ENCODE results near the gene ELN. TPM values are rescaled to one million over a fixed set of nuclear protein-coding genes. Genes with fewer than 3 reads are reported as not detected.

Gene ELN
- total RNA-seq, 1 donor from 2014 or later, result not detected

DNA sequence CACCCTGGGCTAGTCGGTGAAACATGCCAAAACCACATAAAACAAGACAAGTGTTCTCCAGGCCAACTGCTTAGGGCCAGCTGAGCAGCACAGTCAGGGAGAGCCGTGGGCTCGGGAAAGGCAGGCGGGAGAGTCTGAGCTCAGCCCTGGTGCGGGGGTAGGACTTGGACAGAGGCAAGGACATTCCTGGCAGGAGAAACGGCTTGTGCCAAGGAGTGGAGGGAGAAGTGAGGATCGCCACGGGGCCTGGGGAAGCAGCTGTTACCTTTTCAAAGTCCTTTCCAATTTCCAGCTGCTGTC, 4.2 kb downstream of the ELN start:
- DNase-seq, result no peak
- Mint-ChIP-seq H3K27me3 (peaks cover 20% of the 10 kb centered on the region), H3K36me3 (ENCODE audit: low read depth) (no peaks in the 10 kb centered on the region), H3K27ac (no peak overlapping the region), H3K4me1 (peaks cover 6% of the 10 kb centered on the region), H3K9me3 (no peaks in the 10 kb centered on the region), H3K4me3 (no peak overlapping the region)
- intact Hi-C loops (cut with micrococcal nuclease), result no loop called here
- TF ChIP-seq, protein P1, sequence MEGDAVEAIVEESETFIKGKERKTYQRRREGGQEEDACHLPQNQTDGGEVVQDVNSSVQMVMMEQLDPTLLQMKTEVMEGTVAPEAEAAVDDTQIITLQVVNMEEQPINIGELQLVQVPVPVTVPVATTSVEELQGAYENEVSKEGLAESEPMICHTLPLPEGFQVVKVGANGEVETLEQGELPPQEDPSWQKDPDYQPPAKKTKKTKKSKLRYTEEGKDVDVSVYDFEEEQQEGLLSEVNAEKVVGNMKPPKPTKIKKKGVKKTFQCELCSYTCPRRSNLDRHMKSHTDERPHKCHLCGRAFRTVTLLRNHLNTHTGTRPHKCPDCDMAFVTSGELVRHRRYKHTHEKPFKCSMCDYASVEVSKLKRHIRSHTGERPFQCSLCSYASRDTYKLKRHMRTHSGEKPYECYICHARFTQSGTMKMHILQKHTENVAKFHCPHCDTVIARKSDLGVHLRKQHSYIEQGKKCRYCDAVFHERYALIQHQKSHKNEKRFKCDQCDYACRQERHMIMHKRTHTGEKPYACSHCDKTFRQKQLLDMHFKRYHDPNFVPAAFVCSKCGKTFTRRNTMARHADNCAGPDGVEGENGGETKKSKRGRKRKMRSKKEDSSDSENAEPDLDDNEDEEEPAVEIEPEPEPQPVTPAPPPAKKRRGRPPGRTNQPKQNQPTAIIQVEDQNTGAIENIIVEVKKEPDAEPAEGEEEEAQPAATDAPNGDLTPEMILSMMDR (IDR thresholded peaks at IDR 0.05), result no peak
- no peak for ATAC-seq (ENCODE audit: low read depth)
- ChIA-PET POLR2A (no interaction called here), CTCF (no interaction called here)

DNA sequence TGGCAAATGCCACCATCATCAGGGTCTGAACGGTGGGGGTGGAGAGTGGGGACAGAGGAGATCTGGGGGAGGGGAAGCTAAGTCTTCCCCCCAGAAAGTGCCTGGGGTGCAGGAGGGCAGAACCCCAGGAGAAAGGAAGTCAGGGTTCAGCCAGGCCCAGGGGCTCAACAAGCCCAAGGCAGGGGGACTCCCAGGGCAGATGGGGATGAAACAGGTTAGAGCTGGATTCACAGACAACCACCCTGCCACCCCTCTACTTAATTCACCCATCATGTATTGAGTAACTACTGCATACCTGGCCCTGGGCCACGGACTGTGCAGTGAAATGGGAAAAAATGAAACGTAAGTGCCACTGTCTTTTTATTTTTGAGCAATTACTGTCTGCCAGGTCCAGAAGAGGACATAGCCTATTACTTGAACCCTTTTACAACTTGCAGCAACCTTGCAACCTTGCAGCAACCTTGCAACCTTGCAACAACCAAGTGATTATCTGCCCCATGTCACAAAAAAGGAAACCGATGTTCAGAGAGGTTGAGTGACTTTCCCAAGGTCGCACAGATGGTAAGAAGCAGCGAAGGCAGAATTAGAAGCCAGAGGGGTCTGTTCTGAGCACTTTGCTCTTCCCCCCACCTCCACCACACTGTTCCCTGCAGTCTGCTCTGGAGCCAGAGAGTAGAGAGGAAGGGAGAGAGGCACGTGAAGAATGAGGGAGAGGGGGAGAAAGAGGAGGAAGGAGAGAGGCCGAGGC, 4.8 kb downstream of the ELN start:
- ATAC-seq (ENCODE audit: low read depth) (no peak), DNase-seq (no peak)
- Mint-ChIP-seq H3K4me1 (peaks cover 6% of the 10 kb centered on the region), H3K27me3 (peaks cover 18% of the 10 kb centered on the region), H3K9me3 (no peaks in the 10 kb centered on the region), H3K36me3 (ENCODE audit: low read depth) (no peaks in the 10 kb centered on the region), H3K27ac (no peak overlapping the region), H3K4me3 (no peak overlapping the region)
- POLR2A ChIA-PET, result no interaction called here
- intact Hi-C loops (cut with micrococcal nuclease), result no loop called here
- CTCF ChIA-PET, result no interaction called here
- TF ChIP-seq, protein P1 (IDR thresholded peaks at IDR 0.05), result no peak

DNA sequence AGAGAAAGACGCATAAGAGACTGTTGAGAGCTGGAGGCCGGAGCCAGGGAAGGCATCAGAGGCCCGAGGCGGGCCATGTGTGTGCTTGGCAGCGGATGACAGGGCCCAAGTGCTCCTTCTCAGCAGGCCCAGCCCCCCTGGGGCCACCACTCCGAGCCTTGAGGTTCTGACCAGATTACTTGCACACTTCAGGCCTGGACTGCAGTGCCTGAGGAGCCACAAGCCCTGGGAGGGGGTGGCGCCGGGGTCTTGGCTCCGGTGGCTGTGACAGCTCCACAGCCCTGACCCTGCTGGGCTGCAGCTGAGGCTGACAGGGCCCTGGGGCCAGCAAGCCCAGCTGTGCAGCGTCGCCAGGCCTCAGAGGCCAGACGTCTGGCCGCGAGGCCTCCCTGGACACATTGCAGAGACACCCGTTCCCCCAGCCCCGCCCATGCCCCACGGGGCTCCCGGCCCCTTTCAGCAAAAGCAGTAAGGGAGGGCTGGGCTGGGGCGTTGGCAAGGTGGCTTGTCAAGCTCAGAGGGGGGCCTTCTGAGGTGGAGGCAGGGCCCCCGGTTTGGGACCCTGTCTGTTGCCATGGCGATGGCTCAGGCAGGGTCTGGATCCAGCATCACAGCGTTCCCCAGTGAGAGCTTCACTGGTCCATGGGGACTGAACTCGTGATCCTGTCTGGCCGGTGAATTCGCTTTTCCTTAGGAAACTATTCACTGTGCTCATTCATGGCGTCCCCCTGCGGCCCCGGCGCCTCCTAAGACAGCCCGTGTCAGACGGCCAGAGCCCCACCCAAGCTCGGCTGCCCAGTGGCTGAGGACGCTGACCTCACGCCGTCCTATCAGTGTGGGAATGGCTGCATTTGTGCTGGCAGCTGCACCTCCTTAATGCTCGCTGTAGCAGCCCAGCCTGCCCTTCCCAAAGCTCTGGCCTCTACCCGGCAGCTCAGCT, 5.7 kb downstream of the ELN start:
- H3K36me3 Mint-ChIP-seq (ENCODE audit: low read depth), result no peaks in the 10 kb centered on the region
- ChIA-PET CTCF (no interaction called here), POLR2A (interaction anchor here (0.6 kb wide), 1 partner anchor 55 kb away, joined by 4 read pairs; no protein-coding TSS in a partner anchor)
- DNase-seq, result no peak
- peaks cover 6% of the 10 kb centered on the region for H3K4me1 Mint-ChIP-seq
- no peak overlapping the region for H3K4me3 Mint-ChIP-seq
- H3K27ac Mint-ChIP-seq, result no peak overlapping the region
- H3K9me3 Mint-ChIP-seq, result no peaks in the 10 kb centered on the region
- TF ChIP-seq, protein P1 (IDR thresholded peaks at IDR 0.05), result no peak
- ATAC-seq (ENCODE audit: low read depth), result no peak
- H3K27me3 Mint-ChIP-seq, result peaks cover 22% of the 10 kb centered on the region
- intact Hi-C loops (cut with micrococcal nuclease), result no loop called here

DNA sequence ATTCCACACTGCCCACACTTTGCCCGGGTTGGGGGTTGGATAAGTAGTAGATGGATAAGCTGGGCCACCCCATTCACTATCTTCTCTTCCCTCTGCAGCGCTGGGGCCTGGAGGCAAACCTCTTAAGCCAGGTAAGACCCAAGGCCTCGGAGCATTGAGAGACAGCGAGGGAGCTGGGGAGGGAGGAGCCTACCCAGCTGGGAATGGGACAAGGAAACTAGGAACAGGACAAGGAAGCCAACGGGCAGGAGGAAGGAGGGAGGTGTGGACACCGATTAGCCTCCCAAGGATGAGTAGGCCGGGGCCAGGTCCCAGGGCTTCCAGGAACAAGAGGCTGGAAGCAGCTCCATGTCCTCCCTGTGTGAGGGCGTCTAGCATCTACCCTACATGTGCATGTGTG, 9.6 kb downstream of the ELN start:
- no peak overlapping the region for H3K27ac Mint-ChIP-seq
- no peaks in the 10 kb centered on the region for H3K4me1 Mint-ChIP-seq
- H3K36me3 Mint-ChIP-seq (ENCODE audit: low read depth), result no peaks in the 10 kb centered on the region
- H3K27me3 Mint-ChIP-seq, result peaks cover 13% of the 10 kb centered on the region
- POLR2A ChIA-PET, result no interaction called here
- DNase-seq (no peak), ATAC-seq (ENCODE audit: low read depth) (no peak)
- H3K9me3 Mint-ChIP-seq, result no peaks in the 10 kb centered on the region
- intact Hi-C loops (cut with micrococcal nuclease), result no loop called here
- no peak overlapping the region for H3K4me3 Mint-ChIP-seq
- TF ChIP-seq, protein P1 (IDR thresholded peaks at IDR 0.05), result no peak
- CTCF ChIA-PET, result interaction anchor here (1.1 kb wide), 1 partner anchor 11 kb away, joined by 5 read pairs; no protein-coding TSS in a partner anchor
